ENCODE data around the gene CFAP119.

GRCh38 chr16:30780021-30780420 lies 18.2 kb upstream of the CFAP119 start:
- TF ChIP-seq SPI1 (IDR thresholded peaks at IDR 0.05; ENCODE audit: low read depth, low read length): no peak
- TF ChIP-seq POLR2AphosphoS5 (IDR thresholded peaks at IDR 0.05; ENCODE audit: low read depth, low read length): no peak
- TF ChIP-seq POLR2A (IDR thresholded peaks at IDR 0.05; ENCODE audit: low read depth, low read length): no peak
- TF ChIP-seq PAX5 (IDR thresholded peaks at IDR 0.05; ENCODE audit: insufficient read depth, low read length, severe bottlenecking): no peak
- TF ChIP-seq TAF1 (IDR thresholded peaks at IDR 0.05; ENCODE audit: low read depth, low read length): no peak
- no peak for TF ChIP-seq POU2F2 (IDR thresholded peaks at IDR 0.05; ENCODE audit: low read depth, low read length)
